ENCODE data around the gene CCDC80. TPM values are rescaled to one million over a fixed set of nuclear protein-coding genes. Genes with fewer than 3 reads are reported as not detected.

The CCDC80 gene
- total RNA-seq, 1 experiment from 2014 or later, result 19.4 TPM

DNA sequence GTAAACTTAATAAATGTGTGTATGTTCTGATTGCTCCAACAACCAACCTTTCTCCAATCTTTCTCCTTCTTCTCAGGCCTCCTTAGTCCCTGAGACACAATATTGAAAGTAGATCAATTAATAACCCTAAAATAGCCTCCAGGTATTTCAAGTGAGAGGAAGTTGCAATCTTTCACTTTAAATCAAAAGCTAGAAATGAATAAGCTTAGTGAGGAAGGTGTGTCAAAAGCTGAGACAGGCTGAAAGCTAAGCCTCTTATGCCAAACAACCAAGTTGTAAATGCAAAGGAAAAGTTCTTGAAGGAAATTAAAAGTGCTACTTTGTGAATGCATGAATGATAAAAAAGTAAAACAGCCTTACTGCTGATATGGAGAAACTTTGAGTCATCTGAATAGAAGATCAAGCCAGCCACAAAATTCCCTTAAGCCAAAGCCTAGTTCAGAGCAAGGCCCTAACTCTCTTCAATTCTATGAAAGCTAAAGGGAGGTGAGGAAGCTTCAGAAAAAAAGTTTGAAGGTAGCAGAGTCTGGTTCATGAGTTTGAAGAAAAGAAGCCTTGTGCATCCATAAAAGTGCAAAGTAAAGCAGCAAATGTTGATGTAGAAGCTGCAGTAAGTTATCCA, 38.6 kb downstream of the CCDC80 start:
- BruUV-seq (replicated peaks), result no TSS peak
- no peak overlapping the region for H3K4me3 Mint-ChIP-seq (ENCODE audit: unreplicated experiment)
- CTCF ChIA-PET, result no interaction called here
- intact Hi-C loops (cut with micrococcal nuclease), result loop anchor here (2.0 kb wide), 1 partner anchor 20 kb away; no protein-coding TSS in a partner anchor
- TF ChIP-seq, protein P1, sequence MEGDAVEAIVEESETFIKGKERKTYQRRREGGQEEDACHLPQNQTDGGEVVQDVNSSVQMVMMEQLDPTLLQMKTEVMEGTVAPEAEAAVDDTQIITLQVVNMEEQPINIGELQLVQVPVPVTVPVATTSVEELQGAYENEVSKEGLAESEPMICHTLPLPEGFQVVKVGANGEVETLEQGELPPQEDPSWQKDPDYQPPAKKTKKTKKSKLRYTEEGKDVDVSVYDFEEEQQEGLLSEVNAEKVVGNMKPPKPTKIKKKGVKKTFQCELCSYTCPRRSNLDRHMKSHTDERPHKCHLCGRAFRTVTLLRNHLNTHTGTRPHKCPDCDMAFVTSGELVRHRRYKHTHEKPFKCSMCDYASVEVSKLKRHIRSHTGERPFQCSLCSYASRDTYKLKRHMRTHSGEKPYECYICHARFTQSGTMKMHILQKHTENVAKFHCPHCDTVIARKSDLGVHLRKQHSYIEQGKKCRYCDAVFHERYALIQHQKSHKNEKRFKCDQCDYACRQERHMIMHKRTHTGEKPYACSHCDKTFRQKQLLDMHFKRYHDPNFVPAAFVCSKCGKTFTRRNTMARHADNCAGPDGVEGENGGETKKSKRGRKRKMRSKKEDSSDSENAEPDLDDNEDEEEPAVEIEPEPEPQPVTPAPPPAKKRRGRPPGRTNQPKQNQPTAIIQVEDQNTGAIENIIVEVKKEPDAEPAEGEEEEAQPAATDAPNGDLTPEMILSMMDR (IDR thresholded peaks at IDR 0.05; ENCODE audit: unreplicated experiment), result no peak
- DNase-seq (ENCODE audit: unreplicated experiment), result no peak
- POLR2A ChIA-PET, result interaction anchor here (0.6 to 0.8 kb wide), 2 partner anchors 9 to 12 kb away, joined by 3 to 5 read pairs; no protein-coding TSS in a partner anchor
- no peaks in the 10 kb centered on the region for H3K27me3 Mint-ChIP-seq (ENCODE audit: insufficient read depth, unreplicated experiment)
- H3K27ac Mint-ChIP-seq (ENCODE audit: low read depth, unreplicated experiment), result no peak overlapping the region
- peaks cover 6% of the 10 kb centered on the region for H3K36me3 Mint-ChIP-seq (ENCODE audit: insufficient read depth, unreplicated experiment)
- no peaks in the 10 kb centered on the region for H3K9me3 Mint-ChIP-seq (ENCODE audit: unreplicated experiment)
- H3K4me1 Mint-ChIP-seq (ENCODE audit: insufficient read depth, unreplicated experiment), result no peaks in the 10 kb centered on the region

DNA sequence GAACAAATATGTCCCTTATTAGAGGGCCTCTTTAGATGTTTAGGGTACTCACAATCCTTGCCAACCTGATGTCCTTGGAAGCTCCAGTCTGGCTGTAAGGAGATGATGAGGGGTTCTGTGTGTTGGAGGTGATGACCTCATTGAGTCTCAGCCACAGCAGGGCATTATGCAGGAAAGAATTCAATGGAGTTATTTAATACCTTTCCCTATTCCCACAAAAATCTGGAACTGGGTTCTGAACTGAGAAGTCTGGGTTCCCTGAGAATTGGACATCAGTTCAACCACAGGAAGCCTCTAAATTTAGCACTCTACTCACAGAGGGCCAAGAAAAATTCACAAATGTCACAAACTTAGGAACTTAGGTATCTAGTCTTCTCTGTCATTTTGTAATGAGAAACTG, 42.2 kb downstream of the CCDC80 start:
- CTCF ChIA-PET, result interaction anchor here (1.1 to 2.8 kb wide), 3 partner anchors 17 to 31 kb away, joined by 3 to 12 read pairs (median 4); no protein-coding TSS in a partner anchor

DNA sequence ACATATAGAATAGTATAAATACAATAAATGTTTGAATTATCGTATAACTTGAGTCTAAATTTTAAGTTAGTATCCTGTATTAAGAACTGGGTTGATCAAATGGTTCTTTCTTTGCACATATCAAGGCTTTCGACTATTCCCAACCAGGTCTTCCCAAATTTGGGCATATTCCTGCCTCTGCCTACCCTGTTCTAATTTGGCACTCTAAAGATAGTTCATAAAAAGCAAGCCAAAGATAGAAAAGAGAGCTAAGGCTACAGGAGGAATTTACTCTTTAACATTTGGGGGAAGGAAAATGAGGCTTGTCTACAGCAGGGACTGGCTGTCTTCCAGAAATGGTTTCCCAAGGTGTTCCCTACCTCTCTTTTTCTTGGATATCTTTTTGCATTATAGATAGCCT, 43.0 kb downstream of the CCDC80 start:
- no peaks in the 10 kb centered on the region for H3K9me3 Mint-ChIP-seq (ENCODE audit: unreplicated experiment)
- POLR2A ChIA-PET, result no interaction called here
- peaks cover 6% of the 10 kb centered on the region for H3K36me3 Mint-ChIP-seq (ENCODE audit: insufficient read depth, unreplicated experiment)
- TF ChIP-seq, protein P1 (IDR thresholded peaks at IDR 0.05; ENCODE audit: unreplicated experiment), result no peak
- no peaks in the 10 kb centered on the region for H3K27me3 Mint-ChIP-seq (ENCODE audit: insufficient read depth, unreplicated experiment)
- DNase-seq (ENCODE audit: unreplicated experiment), result no peak
- no TSS peak for BruUV-seq (replicated peaks)
- no peak overlapping the region for H3K27ac Mint-ChIP-seq (ENCODE audit: low read depth, unreplicated experiment)
- H3K4me3 Mint-ChIP-seq (ENCODE audit: unreplicated experiment), result no peak overlapping the region
- intact Hi-C loops (cut with micrococcal nuclease), result no loop called here
- CTCF ChIA-PET, result interaction anchor here (1.1 to 2.8 kb wide), 4 partner anchors 16 to 32 kb away, joined by 3 to 12 read pairs (median 4); no protein-coding TSS in a partner anchor
- no peaks in the 10 kb centered on the region for H3K4me1 Mint-ChIP-seq (ENCODE audit: insufficient read depth, unreplicated experiment)

More for the DNA sequence above, 42.2 kb downstream of the CCDC80 start:
- no TSS peak for BruUV-seq (replicated peaks)
- H3K36me3 Mint-ChIP-seq (ENCODE audit: insufficient read depth, unreplicated experiment), result peaks cover 6% of the 10 kb centered on the region
- DNase-seq (ENCODE audit: unreplicated experiment), result no peak
- no peaks in the 10 kb centered on the region for H3K9me3 Mint-ChIP-seq (ENCODE audit: unreplicated experiment)
- H3K27ac Mint-ChIP-seq (ENCODE audit: low read depth, unreplicated experiment), result no peak overlapping the region
- intact Hi-C loops (cut with micrococcal nuclease), result no loop called here
- POLR2A ChIA-PET, result interaction anchor here (0.7 kb wide), 1 partner anchor 10 kb away, joined by 4 read pairs; no protein-coding TSS in a partner anchor
- no peak overlapping the region for H3K4me3 Mint-ChIP-seq (ENCODE audit: unreplicated experiment)
- H3K4me1 Mint-ChIP-seq (ENCODE audit: insufficient read depth, unreplicated experiment), result no peaks in the 10 kb centered on the region
- no peaks in the 10 kb centered on the region for H3K27me3 Mint-ChIP-seq (ENCODE audit: insufficient read depth, unreplicated experiment)
- TF ChIP-seq, protein P1 (IDR thresholded peaks at IDR 0.05; ENCODE audit: unreplicated experiment), result no peak

DNA sequence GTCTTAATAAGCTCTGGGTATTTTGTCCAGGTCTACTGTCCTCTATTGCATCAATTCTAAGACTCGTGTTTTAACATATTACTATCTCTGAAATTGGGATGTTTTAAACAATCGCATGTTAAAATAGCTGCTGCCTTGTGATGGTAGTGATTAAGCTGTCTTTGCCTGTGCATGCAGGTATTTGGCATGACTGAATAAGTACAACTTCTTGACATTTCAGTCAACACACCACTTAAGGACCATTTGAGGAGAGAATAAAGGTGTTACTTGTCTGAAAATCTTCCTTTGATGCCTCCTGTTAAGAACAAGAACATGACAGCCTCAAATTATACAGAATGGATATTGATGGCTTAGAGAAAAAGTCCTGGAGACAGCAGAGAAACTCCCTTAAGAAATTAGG, 46.1 kb downstream of the CCDC80 start:
- H3K4me3 Mint-ChIP-seq (ENCODE audit: unreplicated experiment), result no peak overlapping the region
- no peaks in the 10 kb centered on the region for H3K9me3 Mint-ChIP-seq (ENCODE audit: unreplicated experiment)
- H3K4me1 Mint-ChIP-seq (ENCODE audit: insufficient read depth, unreplicated experiment), result no peaks in the 10 kb centered on the region
- peaks cover 22% of the 10 kb centered on the region for H3K36me3 Mint-ChIP-seq (ENCODE audit: insufficient read depth, unreplicated experiment)
- TF ChIP-seq, protein P1 (IDR thresholded peaks at IDR 0.05; ENCODE audit: unreplicated experiment), result no peak
- ChIA-PET POLR2A (interaction anchor here (0.9 to 1.7 kb wide), 3 partner anchors 10 to 395 kb away, joined by 3 read pairs; no protein-coding TSS in a partner anchor), CTCF (interaction anchor here (0.7 to 4.1 kb wide), 4 partner anchors 13 to 385 kb away, joined by 3 to 14 read pairs (median 3); no protein-coding TSS in a partner anchor)
- intact Hi-C loops (cut with micrococcal nuclease), result no loop called here
- no peaks in the 10 kb centered on the region for H3K27me3 Mint-ChIP-seq (ENCODE audit: insufficient read depth, unreplicated experiment)
- no peak for DNase-seq (ENCODE audit: unreplicated experiment)
- H3K27ac Mint-ChIP-seq (ENCODE audit: low read depth, unreplicated experiment), result no peak overlapping the region
- BruUV-seq (replicated peaks), result no TSS peak
